T-cell (primary cell): Measurements from ENCODE around the gene LVRN. TPM values are rescaled to one million over a fixed set of nuclear protein-coding genes. Genes with fewer than 3 reads are reported as not detected.

ENCODE experiments used
- ATAC-seq, 4 experiments: fragments of 200-7000 bp in 3 of 4; fragments of 150-1000 bp in 1 of 4; cut with Tn5 transposase; replicated peaks in 1 of 4; 1 replicate in 3 of 4; 2 replicates in 1 of 4; pipeline ENCODE4 v1.10.0; 2021; ENCODE audit warnings: moderate library complexity in 3 of 4, mild to moderate bottlenecking in 2 of 4, moderate number of reproducible peaks in 1 of 4
- CTCF ChIA-PET, 2 donors: fragments of 300-600 bp; sonication (Branson Sonifier 250); formaldehyde crosslinking; loops; one replicate each; lab custom pipeline; 2022; ENCODE audit warnings: antibody characterized with exemption in 2 of 2; lab: Charles Lee
- POLR2A ChIA-PET, 2 donors: fragments of 300-600 bp; sonication (Branson Sonifier 250); formaldehyde crosslinking; loops; one replicate each; lab custom pipeline; 2022; ENCODE audit warnings: antibody characterized with exemption in 2 of 2; lab: Charles Lee
- DNase-seq, 35 experiments: peaks; one replicate each; pipeline versions ENCODE4 v3.0.0 to v3.0.0-alpha.2; 2013 to 2023
- H3K27ac ChIP-seq: one replicate; pipeline ENCODE4 v1.5.1; 2013; ENCODE audit warnings: low read length
- H3K27me3 ChIP-seq, 2 experiments: replicated peaks in 1 of 2; 1 replicate in 1 of 2; 2 replicates in 1 of 2; pipeline versions ENCODE4 v1.6.1 to v1.7.0; 2013; ENCODE audit warnings: low read length in 1 of 2, mixed read lengths in 1 of 2; ENCODE audit not compliant: control insufficient read depth in 2 of 2, insufficient read depth in 2 of 2; ENCODE audit errors: extremely low read depth in 1 of 2
- H3K36me3 ChIP-seq, 2 donors: 1 replicate in 1 of 2; 2 replicates in 1 of 2; pipeline versions ENCODE4 v1.6.1 to v1.7.0; 2013; ENCODE audit warnings: low read length in 1 of 2; ENCODE audit not compliant: control insufficient read depth in 2 of 2, insufficient read depth in 1 of 2; ENCODE audit errors: extremely low read depth in 1 of 2
- H3K4me1 ChIP-seq, 2 experiments: 1 replicate in 1 of 2; 2 replicates in 1 of 2; pipeline versions ENCODE4 v1.6.1 to v1.7.0; 2013; ENCODE audit warnings: low read length in 2 of 2, mixed read lengths in 1 of 2; ENCODE audit not compliant: insufficient read depth in 2 of 2, control insufficient read depth in 1 of 2; ENCODE audit errors: extremely low read depth in 1 of 2
- H3K4me3 ChIP-seq, 2 donors: 1 replicate in 1 of 2; 2 replicates in 1 of 2; pipeline versions ENCODE4 v1.5.1 to v1.7.0; 2013; ENCODE audit warnings: mild to moderate bottlenecking in 2 of 2, low read length in 1 of 2, moderate library complexity in 1 of 2; ENCODE audit not compliant: control insufficient read depth in 1 of 2; ENCODE audit errors: extremely low read depth in 1 of 2
- H3K9me3 ChIP-seq: 2 replicates; pipeline ENCODE4 v1.7.0; 2013
- H3K27ac Mint-ChIP-seq, 2 donors: one replicate each; pipeline ENCODE4 v1.8.0; 2020 to 2021; ENCODE audit warnings: mild to moderate bottlenecking in 2 of 2, mixed read lengths in 2 of 2
- H3K27me3 Mint-ChIP-seq, 2 donors: one replicate each; pipeline ENCODE4 v1.8.0; 2021 to 2022; ENCODE audit warnings: mixed read lengths in 2 of 2
- H3K36me3 Mint-ChIP-seq: one replicate; pipeline ENCODE4 v1.8.0; 2021; ENCODE audit warnings: mixed read lengths
- H3K4me1 Mint-ChIP-seq, 3 donors: one replicate each; pipeline ENCODE4 v1.8.0; 2020 to 2022; ENCODE audit warnings: mixed read lengths in 3 of 3, mild to moderate bottlenecking in 1 of 3
- H3K4me3 Mint-ChIP-seq, 3 donors: one replicate each; pipeline ENCODE4 v1.8.0; 2020 to 2022; ENCODE audit warnings: mild to moderate bottlenecking in 3 of 3, mixed read lengths in 3 of 3, moderate library complexity in 3 of 3
- H3K9me3 Mint-ChIP-seq, 3 donors: one replicate each; pipeline ENCODE4 v1.8.0; 2020 to 2022; ENCODE audit warnings: mixed read lengths in 3 of 3
- WGBS: methylation state at CpG from one replicate; pipeline ENCODE4 v1.1.5; 2013; ENCODE audit warnings: missing lambda C conversion rate; ENCODE audit not compliant: insufficient coverage; 5-methylcytosine and 5-hydroxymethylcytosine counted together
- total RNA-seq, 35 experiments: library from RNA in 6 of 35; stranded (reverse) in 6 of 35; fragments of 120-200 nt in 1 of 35; gene quantifications; one replicate each; pipeline versions ENCODE4 v1.2.1 to v1.2.4 and lab custom pipeline; 2013 to 2026

The LVRN gene
- total RNA-seq, 5 donors from 2014 or later (not counting 1 experiment from before 2014, with no cell fraction given): 0.12 to 0.28 TPM; not detected in 3

GRCh38 chr5:115944501-115944900, 17.8 kb upstream of the LVRN start:
- POLR2A ChIA-PET: no interaction called here
- CTCF ChIA-PET: no interaction called here
- 100% methylated on average over 1 of the region's 3 CpGs for WGBS

GRCh38 chr5:115946655-115947054, 15.6 kb upstream of the LVRN start:
- no peaks in the 10 kb centered on the region for H3K36me3 ChIP-seq
- ATAC-seq (no peak), DNase-seq (no peak)
- H3K9me3 ChIP-seq: no peaks in the 10 kb centered on the region
- Mint-ChIP-seq H3K36me3 (no peaks in the 10 kb centered on the region), H3K4me1 (no peaks in the 10 kb centered on the region), H3K27me3 (peaks cover 3 to 6% of the 10 kb centered on the region in 2 donors), H3K9me3 (no peaks in the 10 kb centered on the region), H3K4me3 (no peak overlapping the region), H3K27ac (no peak overlapping the region)
- no peaks in the 10 kb centered on the region for H3K4me1 ChIP-seq
- no peak overlapping the region for H3K27ac ChIP-seq
- H3K4me3 ChIP-seq: no peak overlapping the region
- WGBS: no CpG with 5 or more reads among the region's 2 CpGs
- no peaks in the 10 kb centered on the region for H3K27me3 ChIP-seq
- ChIA-PET CTCF (no interaction called here), POLR2A (no interaction called here)

More at GRCh38 chr5:115944501-115944900, 17.8 kb upstream of the LVRN start:
- Histone ChIP-seq H3K4me1 (no peaks in the 10 kb centered on the region), H3K36me3 (no peaks in the 10 kb centered on the region), H3K4me3 (no peak overlapping the region), H3K9me3 (no peaks in the 10 kb centered on the region), H3K27me3 (no peaks in the 10 kb centered on the region), H3K27ac (no peak overlapping the region)
- no peak overlapping the region for H3K4me3 Mint-ChIP-seq
- H3K27ac Mint-ChIP-seq: no peak overlapping the region
- no peaks in the 10 kb centered on the region for H3K36me3 Mint-ChIP-seq
- no peaks in the 10 kb centered on the region for H3K9me3 Mint-ChIP-seq
- H3K4me1 Mint-ChIP-seq: no peaks in the 10 kb centered on the region
- ATAC-seq (no peak), DNase-seq (no peak)
- H3K27me3 Mint-ChIP-seq: peaks cover 0 to 3% of the 10 kb centered on the region in 2 donors

- peaks cover 8 to 10% of the 10 kb centered on the region in 2 donors for H3K27me3 Mint-ChIP-seq
- ATAC-seq (no peak), DNase-seq (no peak)
- H3K4me1 Mint-ChIP-seq: no peaks in the 10 kb centered on the region
- H3K4me3 Mint-ChIP-seq: no peak overlapping the region
- no peak overlapping the region for H3K27ac ChIP-seq
- H3K36me3 Mint-ChIP-seq: no peaks in the 10 kb centered on the region
- ChIA-PET POLR2A (no interaction called here), CTCF (no interaction called here)
- no CpG with 5 or more reads among the region's 2 CpGs for WGBS
- no peak overlapping the region for H3K4me3 ChIP-seq
- no peaks in the 10 kb centered on the region for H3K36me3 ChIP-seq
- no peaks in the 10 kb centered on the region for H3K9me3 Mint-ChIP-seq
- no peaks in the 10 kb centered on the region for H3K27me3 ChIP-seq
- H3K27ac Mint-ChIP-seq: no peak overlapping the region
- no peaks in the 10 kb centered on the region for H3K9me3 ChIP-seq
- H3K4me1 ChIP-seq: no peaks in the 10 kb centered on the region
Measured at GRCh38 chr5:115947260-115947659, 15.0 kb upstream of the LVRN start.

GRCh38 chr5:115948091-115948534, 14.2 kb upstream of the LVRN start:
- ATAC-seq (no peak), DNase-seq (no peak)
- no peaks in the 10 kb centered on the region for H3K36me3 Mint-ChIP-seq
- Histone ChIP-seq H3K4me1 (no peaks in the 10 kb centered on the region), H3K27ac (no peak overlapping the region), H3K27me3 (no peaks in the 10 kb centered on the region), H3K9me3 (no peaks in the 10 kb centered on the region), H3K36me3 (no peaks in the 10 kb centered on the region), H3K4me3 (no peak overlapping the region)
- no peaks in the 10 kb centered on the region for H3K9me3 Mint-ChIP-seq
- H3K4me3 Mint-ChIP-seq: no peak overlapping the region
- ChIA-PET CTCF (interaction anchor here (0.7 kb wide), 2 partner anchors 8 to 121 kb away, joined by 3 read pairs; no protein-coding TSS in a partner anchor), POLR2A (no interaction called here)
- WGBS: 80% methylated on average over 2 of the region's 3 CpGs
- peaks cover 10 to 13% of the 10 kb centered on the region in 2 donors for H3K27me3 Mint-ChIP-seq
- no peaks in the 10 kb centered on the region for H3K4me1 Mint-ChIP-seq
- H3K27ac Mint-ChIP-seq: no peak overlapping the region

- Histone ChIP-seq H3K36me3 (no peaks in the 10 kb centered on the region), H3K4me1 (no peaks in the 10 kb centered on the region), H3K9me3 (no peaks in the 10 kb centered on the region), H3K27ac (no peak overlapping the region), H3K27me3 (no peaks in the 10 kb centered on the region), H3K4me3 (no peak overlapping the region)
- CTCF ChIA-PET: interaction anchor here in 1 of 2 donors (0.6 kb wide), 1 partner anchor 227 kb away, joined by 6 read pairs; no protein-coding TSS in a partner anchor
- ATAC-seq: no peak
- H3K4me1 Mint-ChIP-seq: no peaks in the 10 kb centered on the region
- no peak overlapping the region for H3K4me3 Mint-ChIP-seq
- no peaks in the 10 kb centered on the region for H3K9me3 Mint-ChIP-seq
- no peaks in the 10 kb centered on the region for H3K36me3 Mint-ChIP-seq
- POLR2A ChIA-PET: no interaction called here
- no peak overlapping the region for H3K27ac Mint-ChIP-seq
- DNase-seq: no peak
- H3K27me3 Mint-ChIP-seq: peaks cover 12 to 20% of the 10 kb centered on the region in 2 donors
- WGBS: 100% methylated on average over 1 of the region's 1 CpG
Measured at GRCh38 chr5:115949096-115949495, 13.2 kb upstream of the LVRN start.

- ATAC-seq (no peak), DNase-seq (no peak)
- Histone ChIP-seq H3K9me3 (no peaks in the 10 kb centered on the region), H3K36me3 (no peaks in the 10 kb centered on the region), H3K27ac (no peak overlapping the region), H3K4me1 (no peaks in the 10 kb centered on the region), H3K4me3 (no peak overlapping the region), H3K27me3 (peaks cover 0 to 4% of the 10 kb centered on the region in 2 experiments)
- Mint-ChIP-seq H3K36me3 (no peaks in the 10 kb centered on the region), H3K4me1 (no peaks in the 10 kb centered on the region), H3K27me3 (peaks cover 14 to 17% of the 10 kb centered on the region in 2 donors), H3K9me3 (no peaks in the 10 kb centered on the region), H3K4me3 (no peak overlapping the region), H3K27ac (no peak overlapping the region)
- ChIA-PET POLR2A (no interaction called here), CTCF (no interaction called here)
- WGBS: 40% methylated on average over 1 of the region's 4 CpGs
Measured at GRCh38 chr5:115952588-115952987, 9.7 kb upstream of the LVRN start.

GRCh38 chr5:115954144-115954543, 8.1 kb upstream of the LVRN start:
- ChIA-PET CTCF (no interaction called here), POLR2A (no interaction called here)
- no peak overlapping the region for H3K4me3 ChIP-seq
- no peaks in the 10 kb centered on the region for H3K9me3 Mint-ChIP-seq
- peaks cover 17% of the 10 kb centered on the region in 2 donors for H3K27me3 Mint-ChIP-seq
- H3K4me3 Mint-ChIP-seq: no peak overlapping the region
- no peaks in the 10 kb centered on the region for H3K36me3 Mint-ChIP-seq
- H3K27ac ChIP-seq: no peak overlapping the region
- no peaks in the 10 kb centered on the region for H3K4me1 Mint-ChIP-seq
- H3K36me3 ChIP-seq: no peaks in the 10 kb centered on the region
- ATAC-seq (no peak), DNase-seq (no peak)
- no peaks in the 10 kb centered on the region for H3K4me1 ChIP-seq
- H3K27me3 ChIP-seq: peaks cover 4% of the 10 kb centered on the region in 2 experiments
- no peak overlapping the region for H3K27ac Mint-ChIP-seq
- no peaks in the 10 kb centered on the region for H3K9me3 ChIP-seq
